IMR-90 (cell line): ENCODE measurements around the gene DNAJA4. TPM values are rescaled to one million over a fixed set of nuclear protein-coding genes. Genes with fewer than 3 reads are reported as not detected.

Source experiments
- ATAC-seq: fragments of 200-7000 bp; cut with Tn5 transposase; 2 replicates; pipeline ENCODE4 v1.9.1; 2020; ENCODE audit warnings: low read depth, mild to moderate bottlenecking, moderate library complexity
- BruUV-seq: library from RNA; stranded (reverse); fragments of 400-500 nt; replicated peaks from 2 replicates; lab custom pipeline; 2021; lab: Mats Ljungman, UMichigan
- CTCF ChIA-PET: fragments of 300-600 bp; formaldehyde crosslinking; extraction: SDS; loops from one replicate; lab custom pipeline; 2021; ENCODE audit warnings: antibody characterized with exemption; lab: Yijun Ruan, JAX
- POLR2A ChIA-PET: fragments of 300-600 bp; sonication (Branson Sonifier 250); formaldehyde crosslinking; loops from one replicate; lab custom pipeline; 2022; ENCODE audit warnings: antibody characterized with exemption; ENCODE audit not compliant: unreplicated experiment; lab: Charles Lee
- DNase-seq: peaks from one replicate; pipeline ENCODE4 v3.0.0; 2013
- H2AFZ ChIP-seq: replicated peaks from 2 replicates; pipeline ENCODE3; 2013; ENCODE audit warnings: low read length, mild to moderate bottlenecking; ENCODE audit not compliant: poor library complexity
- H2AK5ac ChIP-seq: 2 replicates; pipeline ENCODE4 v1.6.1; 2013; ENCODE audit warnings: low read depth, low read length, inconsistent platforms
- H2AK9ac ChIP-seq: replicated peaks from 2 replicates; pipeline ENCODE3; 2013; ENCODE audit warnings: mild to moderate bottlenecking, low read depth, low read length, moderate library complexity; ENCODE audit not compliant: poor library complexity
- H2BK120ac ChIP-seq: 2 replicates; pipeline ENCODE4 v1.6.1; 2013; ENCODE audit warnings: low read depth, low read length, inconsistent platforms
- H2BK15ac ChIP-seq: 3 replicates; pipeline ENCODE4 v1.6.1; 2013; ENCODE audit warnings: low read depth, low read length, inconsistent platforms
- H2BK20ac ChIP-seq: 2 replicates; pipeline ENCODE4 v1.6.1; 2013; ENCODE audit warnings: low read depth, mild to moderate bottlenecking, inconsistent platforms, low read length, moderate library complexity
- H2BK5ac ChIP-seq: 2 replicates; pipeline ENCODE4 v1.6.1; 2013; ENCODE audit warnings: mild to moderate bottlenecking, low read depth, low read length, inconsistent platforms; ENCODE audit not compliant: poor library complexity, severe bottlenecking
- H3K14ac ChIP-seq: replicated peaks from 2 replicates; pipeline ENCODE4 v1.6.1; 2013; ENCODE audit warnings: low read depth, low read length, inconsistent platforms
- H3K18ac ChIP-seq: 2 replicates; pipeline ENCODE4 v1.6.1; 2013; ENCODE audit warnings: low read depth, low read length, control low read depth
- H3K23ac ChIP-seq: 2 replicates; pipeline ENCODE4 v1.6.1; 2013; ENCODE audit warnings: low read depth, low read length, inconsistent platforms
- H3K27ac ChIP-seq: 2 replicates; pipeline ENCODE4 v1.5.1; 2013; ENCODE audit warnings: mild to moderate bottlenecking, control low read depth, low read length; ENCODE audit not compliant: insufficient read depth
- H3K27me3 ChIP-seq: 2 replicates; pipeline ENCODE4 v1.6.1; 2013; ENCODE audit warnings: low read length; ENCODE audit not compliant: control insufficient read depth, insufficient read depth
- H3K36me3 ChIP-seq: 2 replicates; pipeline ENCODE4 v1.6.1; 2013; ENCODE audit warnings: low read length, mixed read lengths; ENCODE audit not compliant: control insufficient read depth, insufficient read depth
- H3K4ac ChIP-seq: 2 replicates; pipeline ENCODE4 v1.6.1; 2013; ENCODE audit warnings: low read depth, low read length, inconsistent platforms
- H3K4me1 ChIP-seq: 2 replicates; pipeline ENCODE4 v1.6.1; 2013; ENCODE audit warnings: low read length, mixed read lengths; ENCODE audit not compliant: control insufficient read depth, insufficient read depth
- H3K4me2 ChIP-seq: 2 replicates; pipeline ENCODE4 v1.6.1; 2013; ENCODE audit warnings: low read depth, mild to moderate bottlenecking, control low read depth, low read length, moderate library complexity
- H3K4me3 ChIP-seq: 2 replicates; pipeline ENCODE4 v1.5.1; 2013; ENCODE audit warnings: low read depth, mild to moderate bottlenecking, control low read depth, low read length, moderate library complexity; ENCODE audit not compliant: insufficient read depth
- H3K56ac ChIP-seq: 2 replicates; pipeline ENCODE4 v1.6.1; 2013; ENCODE audit warnings: low read length, inconsistent platforms; ENCODE audit not compliant: insufficient read depth; ENCODE audit errors: extremely low read depth
- H3K79me1 ChIP-seq, 2 experiments: 2 replicates each; pipeline ENCODE4 v1.6.1; 2013; ENCODE audit warnings: low read length in 2 of 2, inconsistent platforms in 1 of 2, low read depth in 1 of 2
- H3K9ac ChIP-seq: 2 replicates; pipeline ENCODE4 v1.6.1; 2013; ENCODE audit warnings: low read depth, low read length, control low read depth
- H3K9me1 ChIP-seq: 2 replicates; pipeline ENCODE4 v1.6.1; 2013; ENCODE audit warnings: low read length, inconsistent platforms; ENCODE audit not compliant: insufficient read depth
- H3K9me3 ChIP-seq: 2 replicates; pipeline ENCODE4 v1.6.1; 2013; ENCODE audit warnings: low read length; ENCODE audit not compliant: control insufficient read depth, insufficient read depth
- H4K20me1 ChIP-seq: 2 replicates; pipeline ENCODE4 v1.6.1; 2013; ENCODE audit warnings: low read length, inconsistent platforms; ENCODE audit not compliant: insufficient read depth
- H4K5ac ChIP-seq: 2 replicates; pipeline ENCODE4 v1.6.1; 2013; ENCODE audit warnings: mild to moderate bottlenecking, low read depth, low read length, control low read depth
- H4K8ac ChIP-seq, 2 experiments: 2 replicates each; pipeline ENCODE4 v1.6.1; 2013; ENCODE audit warnings: low read depth in 2 of 2, low read length in 2 of 2, control low read depth in 1 of 2, inconsistent platforms in 1 of 2
- H4K91ac ChIP-seq: 2 replicates; pipeline ENCODE4 v1.6.1; 2013; ENCODE audit warnings: low read depth, low read length, inconsistent platforms; ENCODE audit not compliant: insufficient read depth
- BHLHE40 ChIP-seq: fragments of 150-350 bp; IDR thresholded peaks from 2 replicates; pipeline ENCODE4 v1.6.1; 2016; ENCODE audit warnings: mild to moderate bottlenecking, low read depth, low read length
- CEBPB ChIP-seq: IDR thresholded peaks from 2 replicates; pipeline ENCODE4 v1.6.1; 2012; ENCODE audit warnings: low read depth, low read length, improper control_type of control experiment
- CHD1 ChIP-seq: IDR thresholded peaks from 2 replicates; pipeline ENCODE4 v1.6.1; 2012; ENCODE audit warnings: low read depth, low read length, improper control_type of control experiment
- CTCF ChIP-seq: conservative IDR thresholded peaks from 2 replicates; pipeline ENCODE4 v1.5.1; 2012; ENCODE audit warnings: mild to moderate bottlenecking, low read depth, low read length, improper control_type of control experiment
- ELK1 ChIP-seq: fragments of 150-350 bp; IDR thresholded peaks from 2 replicates; pipeline ENCODE4 v1.6.1; 2016; ENCODE audit warnings: low read depth, mild to moderate bottlenecking, low read length, moderate library complexity, borderline replicate concordance
- FOS ChIP-seq: fragments of 150-350 bp; IDR thresholded peaks from 2 replicates; pipeline ENCODE4 v1.6.1; 2016; ENCODE audit warnings: low read depth, low read length
- MAFK ChIP-seq: IDR thresholded peaks from 2 replicates; pipeline ENCODE4 v1.6.1; 2012; ENCODE audit warnings: low read depth, low read length, improper control_type of control experiment
- MAZ ChIP-seq: IDR thresholded peaks from 2 replicates; pipeline ENCODE4 v1.6.1; 2012; ENCODE audit warnings: low read depth, mild to moderate bottlenecking, low read length, improper control_type of control experiment, moderate library complexity, borderline replicate concordance
- MXI1 ChIP-seq: IDR thresholded peaks from 2 replicates; pipeline ENCODE4 v1.6.1; 2012; ENCODE audit warnings: low read depth, mild to moderate bottlenecking, low read length, moderate library complexity, borderline replicate concordance
- NFE2L2 ChIP-seq: fragments of 150-350 bp; IDR thresholded peaks from 2 replicates; pipeline ENCODE4 v1.6.1; 2016; ENCODE audit warnings: low read depth, mild to moderate bottlenecking, low read length
- POLR2A ChIP-seq: IDR thresholded peaks from 2 replicates; pipeline ENCODE4 v1.6.1; 2012; ENCODE audit warnings: mild to moderate bottlenecking, low read depth, low read length
- RAD21 ChIP-seq: IDR thresholded peaks from 2 replicates; pipeline ENCODE4 v1.6.1; 2012; ENCODE audit warnings: low read length, improper control_type of control experiment
- RFX5 ChIP-seq: IDR thresholded peaks from 2 replicates; pipeline ENCODE4 v1.8.0; 2012; ENCODE audit warnings: low read depth, mild to moderate bottlenecking, low read length, moderate library complexity
- SMC3 ChIP-seq: fragments of 150-350 bp; IDR thresholded peaks from 2 replicates; pipeline ENCODE4 v1.6.1; 2016; ENCODE audit warnings: low read depth, mild to moderate bottlenecking, antibody characterized with exemption, low read length, moderate library complexity
- USF2 ChIP-seq: fragments of 150-350 bp; IDR thresholded peaks from 2 replicates; pipeline ENCODE4 v1.6.1; 2017; ENCODE audit warnings: mild to moderate bottlenecking, antibody characterized with exemption, low read length, low read depth
- WGBS, 2 experiments: methylation state at CpG; one replicate each; pipeline versions ENCODE4 v1.1.5 to v1.1.7; 2013; ENCODE audit warnings: missing lambda C conversion rate in 2 of 2; ENCODE audit not compliant: insufficient read length in 1 of 2; ENCODE audit errors: extremely low coverage in 2 of 2; 5-methylcytosine and 5-hydroxymethylcytosine counted together
- dilution Hi-C: fragments of 300-500 bp; cut with HindIII; formaldehyde crosslinking; loops from one replicate; pipeline ENCODE4 v1.14.3; 2018; ENCODE audit warnings: low sequenced_read_pairs; ENCODE audit not compliant: unreplicated experiment
- in situ Hi-C: fragments of 300-500 bp; cut with MboI; formaldehyde crosslinking; loops from 3 replicates; pipeline ENCODE4 v1.14.3; 2019; ENCODE audit warnings: low sequenced_read_pairs, inconsistent platforms, mixed read lengths
- intact Hi-C: fragments of 100-400 bp; cut with micrococcal nuclease; formaldehyde crosslinking; loops from 2 replicates; pipeline ENCODE4 v1.10.0; 2022
- polyA plus RNA-seq, 3 experiments: library from polyadenylated mRNA; depleted of rRNA; stranded (reverse); fragments of >200 nt; gene quantifications; 2 replicates each; pipeline ENCODE4 v1.2.3, GENCODE V29; 2012; ENCODE audit warnings: low replicate concordance in 1 of 3
- total RNA-seq: library from RNA; depleted of rRNA; stranded (reverse); fragments of >200 nt; gene quantifications from 2 replicates; pipeline ENCODE4 v1.2.3, GENCODE V29; 2012

The DNAJA4 gene
- total and polyA plus RNA-seq, 2 of the 4 experiments (the other 2 are of a cell fraction): 0.18 to 0.32 TPM

GRCh38 chr15:78321041-78321570 is 56.7 kb downstream of the DNAJA4 start:
- POLR2A ChIA-PET: no interaction called here
- H3K56ac ChIP-seq: no peak overlapping the region
- no peak overlapping the region for H3K27ac ChIP-seq
- H4K5ac ChIP-seq: no peak overlapping the region
- H4K91ac ChIP-seq: no peak overlapping the region
- no peak overlapping the region for H3K9ac ChIP-seq
- BruUV-seq: no TSS peak
- H2BK5ac ChIP-seq: no peak overlapping the region
- TF ChIP-seq ELK1 (no peak), FOS (no peak), POLR2A (no peak), RFX5 (no peak), RAD21 (no peak), NFE2L2 (no peak), SMC3 (no peak), CHD1 (no peak), USF2 (no peak), BHLHE40 (no peak), CEBPB (no peak), CTCF (no peak), MAFK (no peak), MAZ (no peak), MXI1 (no peak)
- H3K4me2 ChIP-seq: no peak overlapping the region
- dilution Hi-C loops: no loop called here
- ATAC-seq: no peak
- H3K4me1 ChIP-seq: peaks cover 4% of the 10 kb centered on the region; the same call in 1 of the 2 replicates
- H2BK15ac ChIP-seq: no peak overlapping the region
- no peaks in the 10 kb centered on the region for H3K36me3 ChIP-seq
- CTCF ChIA-PET: no interaction called here
- H2AK9ac ChIP-seq: no peak overlapping the region
- no peak overlapping the region for H2AK5ac ChIP-seq
- no peak overlapping the region for H4K8ac ChIP-seq
- 75% methylated on average over 4 of the region's 17 CpGs; no CpG with 5 or more reads in 1 of the 2 experiments for WGBS, 2 experiments
- H4K20me1 ChIP-seq: no peaks in the 10 kb centered on the region
- no peak overlapping the region for H3K14ac ChIP-seq
- H3K9me1 ChIP-seq: peaks cover 14% of the 10 kb centered on the region
- no peak for DNase-seq
- in situ Hi-C loops: no loop called here
- no peak overlapping the region for H2AFZ ChIP-seq
- no peak overlapping the region for H3K18ac ChIP-seq
- H3K4ac ChIP-seq: no peak overlapping the region
- no peak overlapping the region for H2BK120ac ChIP-seq
- no peaks in the 10 kb centered on the region for H3K79me1 ChIP-seq
- H3K23ac ChIP-seq: no peak overlapping the region
- H3K4me3 ChIP-seq: no peak overlapping the region
- H3K27me3 ChIP-seq: peaks cover 14% of the 10 kb centered on the region; the same call in 1 of the 2 replicates
- no peak overlapping the region for H2BK20ac ChIP-seq
- no peaks in the 10 kb centered on the region for H3K9me3 ChIP-seq
- intact Hi-C loops: no loop called here
